Osteoblast (primary cell): Measurements from ENCODE around the gene ULK4. TPM values are rescaled to one million over a fixed set of nuclear protein-coding genes. Genes with fewer than 3 reads are reported as not detected.

Experiments
- DNase-seq: peaks from one replicate; pipeline ENCODE4 v3.0.0; 2011; ENCODE audit warnings: low spot score, mixed read lengths; ENCODE audit not compliant: insufficient read length; ENCODE audit errors: missing footprints
- H2AFZ ChIP-seq: 2 replicates; pipeline ENCODE4 v1.6.0; 2011; ENCODE audit warnings: mild to moderate bottlenecking, low read length
- H3K27ac ChIP-seq: 2 replicates; pipeline ENCODE4 v1.5.1; 2011; ENCODE audit warnings: mild to moderate bottlenecking, low read depth, low read length, moderate library complexity
- H3K27me3 ChIP-seq: 2 replicates; pipeline ENCODE4 v1.6.0; 2012; ENCODE audit warnings: mild to moderate bottlenecking, control low read depth, inconsistent platforms, low read length, moderate library complexity; ENCODE audit not compliant: insufficient read depth
- H3K36me3 ChIP-seq: 2 replicates; pipeline ENCODE4 v1.5.1; 2011; ENCODE audit warnings: mild to moderate bottlenecking, low read length, control low read depth, moderate library complexity; ENCODE audit not compliant: insufficient read depth
- H3K4me1 ChIP-seq: 2 replicates; pipeline ENCODE4 v1.5.1; 2011; ENCODE audit warnings: mild to moderate bottlenecking, low read length, control low read depth, moderate library complexity; ENCODE audit not compliant: insufficient read depth
- H3K4me2 ChIP-seq: 2 replicates; pipeline ENCODE4 v1.6.0; 2011; ENCODE audit warnings: mild to moderate bottlenecking, low read length; ENCODE audit not compliant: insufficient read depth
- H3K4me3 ChIP-seq: fragments of 200-600 bp; sonication (generic); 3 replicates; pipeline ENCODE4 v1.5.1; 2012; ENCODE audit warnings: mild to moderate bottlenecking, low read length, inconsistent platforms; ENCODE audit not compliant: insufficient read depth
- H3K79me2 ChIP-seq: 2 replicates; pipeline ENCODE4 v1.6.0; 2012; ENCODE audit warnings: mild to moderate bottlenecking, low read length, control low read depth, inconsistent platforms; ENCODE audit not compliant: insufficient read depth
- H3K9me3 ChIP-seq: 2 replicates; pipeline ENCODE4 v1.5.1; 2011; ENCODE audit warnings: low read depth, low read length, control low read depth
- H4K20me1 ChIP-seq: 2 replicates; pipeline ENCODE4 v1.6.0; 2012; ENCODE audit warnings: mild to moderate bottlenecking, low read length, control low read depth; ENCODE audit not compliant: insufficient read depth
- CTCF ChIP-seq: IDR thresholded peaks from 2 replicates; pipeline ENCODE4 v1.5.1; 2011; ENCODE audit warnings: mild to moderate bottlenecking, low read depth, low read length, moderate library complexity; ENCODE audit errors: extremely low read depth
- total RNA-seq: library from RNA; depleted of rRNA; stranded (reverse); fragments of >200 nt; gene quantifications from 2 replicates; pipeline ENCODE4 v1.2.3, GENCODE V29; 2012

Gene ULK4
- total RNA-seq, 1 donor: 20.6 TPM

GRCh38 chr3:41202834-41203345 is 759.0 kb downstream of the ULK4 start:
- Histone ChIP-seq H2AFZ (no peak overlapping the region), H3K79me2 (peaks cover 84% of the 10 kb centered on the region), H3K9me3 (no peaks in the 10 kb centered on the region), H4K20me1 (peaks cover 77% of the 10 kb centered on the region), H3K4me2 (peak overlapping the region; percentile 95), H3K36me3 (no peaks in the 10 kb centered on the region), H3K4me3 (peak overlapping the region; percentile 91), H3K27me3 (no peaks in the 10 kb centered on the region), H3K4me1 (peaks cover 40% of the 10 kb centered on the region), H3K27ac (peak overlapping the region; percentile 35)
- DNase-seq: peak; percentile 94
- peak; percentile 55 for TF ChIP-seq CTCF

- peaks cover 71% of the 10 kb centered on the region for H4K20me1 ChIP-seq
- peak overlapping the region; percentile 89 for H3K27ac ChIP-seq
- DNase-seq: no peak
Observed at GRCh38 chr3:41202075-41202833, 759.6 kb downstream of the ULK4 start.

GRCh38 chr3:41200669-41201021 is 761.3 kb downstream of the ULK4 start:
- Histone ChIP-seq H3K27ac (peak overlapping the region; percentile 89), H4K20me1 (peaks cover 55% of the 10 kb centered on the region), H2AFZ (no peak overlapping the region), H3K4me3 (peak overlapping the region; percentile 91), H3K4me2 (peak overlapping the region; percentile 95), H3K9me3 (no peaks in the 10 kb centered on the region), H3K4me1 (peaks cover 31% of the 10 kb centered on the region), H3K36me3 (no peaks in the 10 kb centered on the region), H3K27me3 (no peaks in the 10 kb centered on the region), H3K79me2 (peaks cover 62% of the 10 kb centered on the region)
- TF ChIP-seq CTCF: no peak
- DNase-seq: peak; percentile 77

More at GRCh38 chr3:41202075-41202833, 759.6 kb downstream of the ULK4 start:
- H3K4me2 ChIP-seq: peak overlapping the region; percentile 95
- no peak overlapping the region for H2AFZ ChIP-seq
- no peak for TF ChIP-seq CTCF
- peaks cover 39% of the 10 kb centered on the region for H3K4me1 ChIP-seq
- peaks cover 78% of the 10 kb centered on the region for H3K79me2 ChIP-seq
- no peaks in the 10 kb centered on the region for H3K36me3 ChIP-seq
- no peaks in the 10 kb centered on the region for H3K27me3 ChIP-seq
- H3K4me3 ChIP-seq: peak overlapping the region; percentile 91
- no peaks in the 10 kb centered on the region for H3K9me3 ChIP-seq

- peak overlapping the region; percentile 92 for H3K27ac ChIP-seq
- peak; percentile 90 for DNase-seq
- H2AFZ ChIP-seq: no peak overlapping the region
Observed at GRCh38 chr3:41199866-41200668, 761.8 kb downstream of the ULK4 start.

More at GRCh38 chr3:41199866-41200668, 761.8 kb downstream of the ULK4 start:
- peak overlapping the region; percentile 95 for H3K4me2 ChIP-seq
- TF ChIP-seq CTCF: no peak
- H3K4me3 ChIP-seq: peak overlapping the region; percentile 91
- H3K36me3 ChIP-seq: no peaks in the 10 kb centered on the region
- H3K4me1 ChIP-seq: peaks cover 25% of the 10 kb centered on the region
- no peaks in the 10 kb centered on the region for H3K9me3 ChIP-seq
- H3K27me3 ChIP-seq: no peaks in the 10 kb centered on the region
- H3K79me2 ChIP-seq: peaks cover 56% of the 10 kb centered on the region
- peaks cover 49% of the 10 kb centered on the region for H4K20me1 ChIP-seq
